H1 (cell line): ENCODE measurements around the gene MYCBPAP. TPM values are rescaled to one million over a fixed set of nuclear protein-coding genes. Genes with fewer than 3 reads are reported as not detected.

ENCODE experiments used
- CTCF ChIA-PET: fragments of 300-600 bp; sonication (Branson Sonifier 250); formaldehyde crosslinking; loops from one replicate; lab custom pipeline; 2021; ENCODE audit not compliant: partially characterized antibody; lab: Charles Lee
- POLR2A ChIA-PET: fragments of 300-600 bp; sonication (Branson Sonifier 250); formaldehyde crosslinking; loops from one replicate; lab custom pipeline; 2021; ENCODE audit warnings: inconsistent platforms; ENCODE audit not compliant: partially characterized antibody; lab: Charles Lee
- DNase-seq, 2 experiments: peaks; one replicate each; pipeline versions ENCODE4 v3.0.0 to v3.0.0-alpha.2; 2010 to 2022; ENCODE audit warnings: low spot score in 2 of 2, low read depth in 1 of 2, mixed read lengths in 1 of 2
- FAIRE-seq: peaks from 2 replicates; lab custom pipeline; 2011; peaks lifted over from hg19 to GRCh38; lab: Jason Lieb, UNC
- H2AFZ ChIP-seq: 2 replicates; pipeline ENCODE4 v1.8.1; 2012; ENCODE audit warnings: low read length, inconsistent platforms
- H2AK5ac ChIP-seq: 2 replicates; pipeline ENCODE4 v1.6.1; 2013; ENCODE audit warnings: low read depth, low read length
- H2BK120ac ChIP-seq: replicated peaks from 2 replicates; pipeline ENCODE3; 2013; ENCODE audit warnings: low read depth, low read length, inconsistent platforms
- H2BK12ac ChIP-seq: 2 replicates; pipeline ENCODE4 v1.6.1; 2013; ENCODE audit warnings: low read depth, low read length
- H2BK15ac ChIP-seq: 2 replicates; pipeline ENCODE4 v1.6.1; 2013; ENCODE audit warnings: low read length
- H2BK20ac ChIP-seq: 2 replicates; pipeline ENCODE4 v1.6.1; 2013; ENCODE audit warnings: low read length
- H2BK5ac ChIP-seq: 2 replicates; pipeline ENCODE4 v1.6.1; 2013; ENCODE audit warnings: low read depth, low read length
- H3K14ac ChIP-seq: 2 replicates; pipeline ENCODE4 v1.6.1; 2013; ENCODE audit warnings: inconsistent platforms; ENCODE audit not compliant: insufficient read length
- H3K18ac ChIP-seq: 2 replicates; pipeline ENCODE4 v1.6.1; 2013; ENCODE audit warnings: low read length; ENCODE audit errors: extremely low read depth
- H3K23ac ChIP-seq: 2 replicates; pipeline ENCODE4 v1.6.1; 2013; ENCODE audit warnings: inconsistent platforms; ENCODE audit not compliant: insufficient read length
- H3K23me2 ChIP-seq: 2 replicates; pipeline ENCODE4 v1.6.1; 2013; ENCODE audit warnings: low read depth, low read length
- H3K27ac ChIP-seq: 2 replicates; pipeline ENCODE4 v1.6.1; 2011; ENCODE audit warnings: low read depth, low read length, inconsistent platforms
- H3K27me3 ChIP-seq, 4 experiments: replicated peaks in 1 of 4; 1 replicate in 1 of 4; 2 replicates in 3 of 4; pipeline versions ENCODE4 v1.6.1 to v1.8.1; 2011 to 2013; ENCODE audit warnings: low read length in 3 of 4, mild to moderate bottlenecking in 3 of 4, inconsistent platforms in 2 of 4, mixed read lengths in 2 of 4, moderate library complexity in 1 of 4; ENCODE audit not compliant: control insufficient read depth in 3 of 4, insufficient read depth in 3 of 4; ENCODE audit errors: extremely low read depth in 1 of 4
- H3K36me3 ChIP-seq, 4 experiments: 2 replicates each; pipeline versions ENCODE4 v1.6.1 to v1.8.1; 2011 to 2013; ENCODE audit warnings: mild to moderate bottlenecking in 4 of 4, low read length in 3 of 4, moderate library complexity in 2 of 4, control low read depth in 1 of 4, inconsistent platforms in 1 of 4; ENCODE audit not compliant: insufficient read depth in 4 of 4, control insufficient read depth in 2 of 4
- H3K4ac ChIP-seq: replicated peaks from 2 replicates; pipeline ENCODE3; 2013; ENCODE audit warnings: low read length, low read depth, mixed read lengths, inconsistent platforms; ENCODE audit not compliant: insufficient read length
- H3K4me1 ChIP-seq, 4 experiments: replicated peaks in 1 of 4; 1 replicate in 1 of 4; 2 replicates in 3 of 4; pipeline versions ENCODE4 v1.6.1 to v1.8.1; 2011 to 2013; ENCODE audit warnings: low read length in 3 of 4, inconsistent platforms in 2 of 4, mixed read lengths in 1 of 4; ENCODE audit not compliant: insufficient read depth in 4 of 4, control insufficient read depth in 3 of 4
- H3K4me2 ChIP-seq, 2 experiments: 2 replicates each; pipeline versions ENCODE4 v1.6.1 to v1.8.1; 2011 to 2013; ENCODE audit warnings: low read depth in 2 of 2, low read length in 2 of 2, control low read depth in 1 of 2, inconsistent platforms in 1 of 2, mild to moderate bottlenecking in 1 of 2; ENCODE audit not compliant: insufficient read depth in 1 of 2
- H3K4me3 ChIP-seq, 4 experiments: fragments of 200-600, 300-600 bp in 1 of 4; sonication (generic), shearing (Covaris generic), sonication (Bioruptor Twin) in 1 of 4; 2 replicates each; pipeline versions ENCODE4 v1.5.1 to v1.8.1; 2011 to 2016; ENCODE audit warnings: low read length in 4 of 4, low read depth in 3 of 4, control low read depth in 2 of 4, inconsistent platforms in 2 of 4, mild to moderate bottlenecking in 2 of 4, mixed read lengths in 1 of 4, moderate library complexity in 1 of 4; ENCODE audit not compliant: insufficient read depth in 2 of 4; ENCODE audit errors: extremely low read depth in 1 of 4
- H3K56ac ChIP-seq: replicated peaks from 2 replicates; pipeline ENCODE3; 2013; ENCODE audit warnings: low read depth, mild to moderate bottlenecking, mixed read lengths, low read length, inconsistent platforms; ENCODE audit not compliant: insufficient read length
- H3K79me1 ChIP-seq: 2 replicates; pipeline ENCODE4 v1.6.1; 2013; ENCODE audit warnings: low read depth, low read length, control low read depth
- H3K79me2 ChIP-seq, 2 experiments: 2 replicates each; pipeline versions ENCODE4 v1.6.1 to v1.8.1; 2012 to 2013; ENCODE audit warnings: low read length in 2 of 2, mild to moderate bottlenecking in 2 of 2, inconsistent platforms in 1 of 2; ENCODE audit not compliant: insufficient read depth in 2 of 2, control insufficient read depth in 1 of 2
- H3K9ac ChIP-seq, 4 experiments: replicated peaks in 1 of 4; 1 replicate in 1 of 4; 2 replicates in 3 of 4; pipeline versions ENCODE4 v1.6.1 to v1.8.1; 2011 to 2013; ENCODE audit warnings: low read depth in 3 of 4, low read length in 3 of 4, control low read depth in 2 of 4, mild to moderate bottlenecking in 2 of 4, moderate library complexity in 2 of 4, inconsistent platforms in 1 of 4; ENCODE audit errors: extremely low read depth in 1 of 4
- H3K9me3 ChIP-seq, 2 experiments: 2 replicates each; pipeline versions ENCODE4 v1.6.1 to v1.8.1; 2012 to 2013; ENCODE audit warnings: mild to moderate bottlenecking in 2 of 2, moderate library complexity in 2 of 2, control low read depth in 1 of 2, inconsistent platforms in 1 of 2, low read depth in 1 of 2, low read length in 1 of 2, mixed read lengths in 1 of 2; ENCODE audit not compliant: insufficient read depth in 2 of 2
- H4K20me1 ChIP-seq, 2 experiments: replicated peaks in 1 of 2; 2 replicates each; pipeline versions ENCODE3 to v1.8.1; 2011 to 2013; ENCODE audit warnings: inconsistent platforms in 2 of 2, low read length in 2 of 2, mild to moderate bottlenecking in 1 of 2; ENCODE audit not compliant: insufficient read depth in 2 of 2, control insufficient read depth in 1 of 2
- H4K5ac ChIP-seq: 2 replicates; pipeline ENCODE4 v1.6.1; 2013; ENCODE audit warnings: low read length, low read depth, mixed read lengths, inconsistent platforms; ENCODE audit not compliant: insufficient read length
- H4K8ac ChIP-seq: 2 replicates; pipeline ENCODE4 v1.8.0; 2013; ENCODE audit warnings: mild to moderate bottlenecking, moderate library complexity, low read length, inconsistent platforms; ENCODE audit not compliant: insufficient read depth; ENCODE audit errors: extremely low read depth
- H4K91ac ChIP-seq: replicated peaks from 2 replicates; pipeline ENCODE3; 2013; ENCODE audit warnings: low read length, mixed read lengths, inconsistent platforms; ENCODE audit not compliant: insufficient read length
- HDAC2 ChIP-seq, 2 experiments: fragments of 300-600 bp in 1 of 2; sonication (generic) in 1 of 2; IDR thresholded peaks; 2 replicates each; pipeline ENCODE4 v1.6.1; 2011 to 2012; ENCODE audit warnings: low read depth in 2 of 2, low read length in 2 of 2, mild to moderate bottlenecking in 2 of 2, moderate library complexity in 2 of 2, borderline replicate concordance in 1 of 2, inconsistent platforms in 1 of 2
- HDAC6 ChIP-seq: IDR thresholded peaks from one replicate; pipeline ENCODE4 v1.7.1; 2012; ENCODE audit warnings: low read depth, mild to moderate bottlenecking, inconsistent platforms, low read length, moderate library complexity
- JUN ChIP-seq: IDR thresholded peaks from 2 replicates; pipeline ENCODE4 v1.6.1; 2011; ENCODE audit warnings: low read depth, mild to moderate bottlenecking, improper control_type of control experiment, low read length
- TEAD4 ChIP-seq: IDR thresholded peaks from 2 replicates; pipeline ENCODE4 v1.6.1; 2012; ENCODE audit warnings: low read depth, low read length, inconsistent platforms, mixed read lengths
- WGBS, 2 experiments: shearing (Covaris generic) in 1 of 2; methylation state at CpG; one replicate each; pipeline versions ENCODE4 v1.1.6 to v1.1.7; 2013 to 2015; ENCODE audit warnings: low lambda C conversion rate in 2 of 2, mixed read lengths in 2 of 2, inconsistent platforms in 1 of 2, low coverage in 1 of 2, missing lambda C conversion rate in 1 of 2; ENCODE audit not compliant: insufficient replicate concordance in 2 of 2, insufficient coverage in 1 of 2, insufficient read length in 1 of 2; ENCODE audit errors: extremely low coverage in 1 of 2, missing lambda C conversion rate in 1 of 2; 5-methylcytosine and 5-hydroxymethylcytosine counted together
- polyA plus RNA-seq, 7 experiments: library from polyadenylated mRNA; depleted of rRNA in 3 of 7; stranded (reverse) in 5 of 7; unstranded in 2 of 7; fragments of >200 nt in 5 of 7; fragments of 200-250 nt in 2 of 7; gene quantifications; 1 replicate in 5 of 7; 2 replicates in 1 of 7; 4 replicates in 1 of 7; pipeline versions ENCODE4 v1.2.1 to v1.2.3, GENCODE V29; 2011 to 2013; ENCODE audit warnings: missing spikeins in 2 of 7, mixed read lengths in 2 of 7
- total RNA-seq: library from RNA; stranded (reverse); fragmentation: NEBNext Ultra II Directional; extraction: Animal tissue kit (Norgen Biotek cat#: 25700); gene quantifications from 2 replicates; pipeline ENCODE4 v1.2.1, GENCODE V29; 2021

The MYCBPAP gene
- total and polyA plus RNA-seq, 2 of the 8 experiments (the other 6 are each of a cell fraction or from before 2014, with no cell fraction given): 0.89 to 3.3 TPM

DNA sequence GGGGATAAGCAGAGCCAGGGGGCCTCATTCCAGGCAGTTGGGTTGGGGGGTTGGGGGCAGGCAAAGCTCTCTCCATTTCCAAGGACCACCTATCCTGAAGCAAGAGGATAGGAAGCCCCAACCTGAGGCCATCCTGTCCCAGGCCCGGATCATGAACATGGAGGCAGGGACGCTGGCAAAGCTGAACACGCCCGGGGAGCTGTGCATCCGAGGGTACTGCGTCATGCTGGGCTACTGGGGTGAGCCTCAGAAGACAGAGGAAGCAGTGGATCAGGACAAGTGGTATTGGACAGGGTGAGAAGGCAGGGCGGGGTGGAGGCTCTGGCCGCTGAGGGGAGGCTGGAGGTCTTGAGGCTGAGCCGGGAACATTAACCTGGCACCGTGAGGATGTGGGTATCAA lies 36.0 kb upstream of the MYCBPAP start:
- no peak for FAIRE-seq
- H3K4me3 ChIP-seq: no peak overlapping the region
- POLR2A ChIA-PET: interaction anchor here (1.1 kb wide), 1 partner anchor 41 kb away, joined by 3 read pairs; no protein-coding TSS in a partner anchor
- no peak for TF ChIP-seq HDAC6
- no peak for TF ChIP-seq JUN
- TF ChIP-seq TEAD4: no peak
- TF ChIP-seq HDAC2 (IDR thresholded peaks at IDR 0.05; ENCODE audit: borderline replicate concordance in 1 of 2, low read depth in 2 of 2, low read length in 2 of 2): no peak

More for the DNA sequence above, 36.0 kb upstream of the MYCBPAP start:
- no peak for DNase-seq
- Histone ChIP-seq H3K79me1 (no peaks in the 10 kb centered on the region), H3K56ac (no peak overlapping the region), H3K27me3 (peaks cover 8 to 35% (median 27%) of the 10 kb centered on the region in 4 experiments; a peak in 6 of 7 replicates), H2AK5ac (no peak overlapping the region), H3K4ac (no peak overlapping the region), H4K20me1 (peaks cover 0 to 3% of the 10 kb centered on the region in 2 experiments), H2BK12ac (no peak overlapping the region), H2BK120ac (no peak overlapping the region), H3K23me2 (peaks cover 7% of the 10 kb centered on the region; the same call in 1 of the 2 replicates), H4K91ac (no peak overlapping the region), H3K23ac (no peak overlapping the region), H2AFZ (no peak overlapping the region), H3K4me1 (peaks cover 0 to 14% (median 10%) of the 10 kb centered on the region in 4 experiments; a peak in 6 of 7 replicates), H3K9ac (no peak overlapping the region), H3K18ac (no peak overlapping the region), H2BK5ac (no peak overlapping the region), H3K4me2 (no peak overlapping the region), H2BK20ac (no peak overlapping the region), H3K9me3 (no peaks in the 10 kb centered on the region), H3K36me3 (no peaks in the 10 kb centered on the region), H3K14ac (no peak overlapping the region), H2BK15ac (no peak overlapping the region), H4K8ac (no peak overlapping the region), H4K5ac (no peak overlapping the region), H3K27ac (no peak overlapping the region), H3K79me2 (no peaks in the 10 kb centered on the region)
- WGBS, 2 experiments: 92% methylated on average over 6 of the region's 10 CpGs; no CpG with 5 or more reads in 1 of the 2 experiments
- CTCF ChIA-PET: interaction anchor here (0.6 to 8.8 kb wide), 11 partner anchors 11 to 148 kb away, joined by 3 to 49 read pairs (median 4); partner anchors contain the start of gene LRRC59
